Measurements from ENCODE around the gene POMC. TPM values are rescaled to one million over a fixed set of nuclear protein-coding genes. Genes with fewer than 3 reads are reported as not detected.

The POMC gene
- total RNA-seq, 1 experiment from 2014 or later, result 1.6 TPM

DNA sequence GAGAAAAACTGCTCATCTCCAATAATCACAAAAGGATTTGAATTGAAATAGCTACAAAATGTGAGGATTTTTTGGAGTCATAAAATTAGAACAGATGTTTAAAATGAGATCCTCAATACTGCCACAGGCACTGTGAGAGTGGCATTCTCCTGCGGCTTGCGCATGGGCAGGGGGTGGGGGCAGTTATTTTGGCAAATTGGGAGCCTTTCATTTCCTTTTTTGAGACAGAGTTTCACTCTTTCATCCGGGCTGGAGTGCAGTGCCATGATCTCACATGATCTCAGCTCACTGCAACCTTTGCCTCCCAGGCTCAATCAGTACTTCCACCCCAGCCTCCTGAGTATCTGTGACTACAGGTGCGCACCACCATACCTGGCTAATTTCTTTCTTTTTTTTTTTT, 42.4 kb downstream of the POMC start:
- Histone ChIP-seq H2BK15ac (ENCODE audit: low read depth, low read length) (no peak overlapping the region), H2BK120ac (ENCODE audit: low read depth, low read length, poor library complexity, severe bottlenecking) (no peak overlapping the region), H3K27ac (ENCODE audit: insufficient read length, low read depth, low read length) (no peak overlapping the region), H3K9me3 (ENCODE audit: control insufficient read depth, low read depth, low read length) (no peaks in the 10 kb centered on the region), H3K9ac (ENCODE audit: extremely low read depth, insufficient read length, low read length) (no peak overlapping the region), H4K5ac (ENCODE audit: insufficient read length, low read depth, low read length) (no peak overlapping the region), H4K91ac (ENCODE audit: insufficient read length, low read depth, low read length) (no peak overlapping the region), H2AFZ (ENCODE audit: low read length) (no peak overlapping the region), H4K8ac (replicated peaks; ENCODE audit: insufficient read length, low read depth, low read length) (no peak overlapping the region), H3T11ph (ENCODE audit: low read length) (no peak overlapping the region), H3K23ac (ENCODE audit: insufficient read length, low read depth, low read length) (no peak overlapping the region), H3K14ac (ENCODE audit: insufficient read depth, low read length) (no peak overlapping the region), H3K4me2 (ENCODE audit: insufficient read depth, insufficient read length, low read length) (no peak overlapping the region), H3K79me1 (ENCODE audit: insufficient read depth, low read depth, low read length, poor library complexity, severe bottlenecking) (no peaks in the 10 kb centered on the region), H2BK20ac (ENCODE audit: low read depth, low read length, poor library complexity, severe bottlenecking) (no peak overlapping the region), H2BK12ac (ENCODE audit: insufficient read length, low read depth, low read length) (no peak overlapping the region), H4K20me1 (ENCODE audit: control insufficient read depth, insufficient read depth, insufficient read length) (no peaks in the 10 kb centered on the region), H3K27me3 (ENCODE audit: insufficient read depth, low read length) (no peaks in the 10 kb centered on the region), H3K18ac (ENCODE audit: insufficient read length, low read depth, low read length) (no peak overlapping the region), H2AK5ac (ENCODE audit: insufficient read length, low read length) (no peak overlapping the region), H2BK5ac (ENCODE audit: insufficient read length, low read length) (no peak overlapping the region), H3K4ac (ENCODE audit: low read depth, low read length) (no peak overlapping the region), H3K56ac (ENCODE audit: insufficient read length, low read depth, low read length) (no peak overlapping the region), H3K4me1 (ENCODE audit: insufficient read depth, low read length) (no peaks in the 10 kb centered on the region; the same call in 1 of the 2 replicates), H3K79me2 (ENCODE audit: insufficient read depth, low read length) (no peaks in the 10 kb centered on the region), H3K23me2 (ENCODE audit: insufficient read length, low read depth, low read length, poor library complexity, severe bottlenecking) (no peaks in the 10 kb centered on the region)
- H3K4me3 Mint-ChIP-seq, result no peak overlapping the region
- no CpG with 5 or more reads among the region's 4 CpGs for WGBS (ENCODE audit: extremely low coverage, insufficient read length, low lambda C conversion rate)
- H3K36me3 Mint-ChIP-seq (ENCODE audit: insufficient read depth in 1 of 3, low read depth in 3 of 3), result peaks cover 4 to 8% (median 7%) of the 10 kb centered on the region in 3 experiments
- H3K4me1 Mint-ChIP-seq, result peaks cover 3 to 6% of the 10 kb centered on the region in 2 experiments
- H3K27me3 Mint-ChIP-seq (ENCODE audit: low read depth), result peaks cover 6% of the 10 kb centered on the region
- TF ChIP-seq CTCF (conservative IDR thresholded peaks at IDR 0.05), result no peak
- peaks cover 0 to 3% of the 10 kb centered on the region in 2 experiments; a peak in 2 of 5 replicates for H3K9me3 Mint-ChIP-seq
- H3K27ac Mint-ChIP-seq, result no peak overlapping the region
- DNase-seq, result no peak
